NOMO-1 treated with dmso at 0.1 percent for 144 hours (cell line): ENCODE results near the gene FBXL16.
A peak's percentile ranks its signal among the peaks of the same experiment; 100 is the strongest.

Source experiments
- DNase-seq: peaks from one replicate; lab custom pipeline; 2025; ENCODE audit not compliant: unreplicated experiment; lab: John Stamatoyannopoulos, UW

Gene FBXL16

GRCh38 chr16:678858-679813 is 26.5 kb downstream of the FBXL16 start:
- DNase-seq: no peak

GRCh38 chr16:678209-678857 is 27.3 kb downstream of the FBXL16 start:
- no peak for DNase-seq

GRCh38 chr16:677316-678190 is 28.0 kb downstream of the FBXL16 start:
- DNase-seq: no peak

- no peak for DNase-seq
Observed at GRCh38 chr16:676913-677312, 28.7 kb downstream of the FBXL16 start.

GRCh38 chr16:676565-676902 is 29.1 kb downstream of the FBXL16 start:
- no peak for DNase-seq

DNA sequence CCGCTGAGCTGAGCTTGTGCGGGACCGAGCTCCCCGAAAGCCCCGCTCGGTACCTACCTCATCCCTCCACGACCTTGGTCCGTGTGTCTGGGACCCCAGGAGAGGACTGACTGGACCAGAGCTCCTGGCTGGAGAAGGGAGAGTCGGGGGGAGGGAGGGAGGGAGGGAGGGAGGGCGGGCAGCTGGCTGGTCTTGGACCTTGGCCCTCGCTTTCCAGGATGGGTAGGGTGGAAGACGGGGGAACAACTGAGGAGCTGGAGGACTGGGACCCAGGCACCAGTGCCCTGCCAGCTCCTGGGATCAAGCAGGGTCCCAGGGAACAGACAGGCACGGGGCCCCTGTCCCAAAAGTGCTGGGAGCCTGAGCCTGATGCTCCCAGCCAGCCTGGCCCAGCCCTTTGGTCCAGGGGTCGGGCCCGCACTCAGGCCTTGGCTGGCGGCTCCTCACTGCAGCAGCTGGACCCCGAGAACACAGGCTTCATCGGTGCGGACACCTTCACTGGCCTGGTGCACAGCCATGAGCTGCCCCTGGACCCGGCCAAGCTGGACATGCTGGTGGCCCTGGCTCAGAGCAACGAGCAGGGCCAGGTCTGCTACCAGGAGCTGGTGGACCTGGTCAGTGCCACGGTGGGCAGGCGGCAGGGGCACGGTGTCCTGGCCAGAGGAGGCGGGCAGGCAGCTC is 29.6 kb downstream of the FBXL16 start:
- DNase-seq: no peak

GRCh38 chr16:674968-675883 is 30.4 kb downstream of the FBXL16 start, which contains the start of gene RHBDL1:
Gene RHBDL1, plus strand, starts transcription at chr16:675671. Its CDS starts 120 bp downstream, at chr16:675791.
- peak; percentile 13 for DNase-seq

GRCh38 chr16:674214-674881 is 31.3 kb downstream of the FBXL16 start:
- no peak for DNase-seq

DNA sequence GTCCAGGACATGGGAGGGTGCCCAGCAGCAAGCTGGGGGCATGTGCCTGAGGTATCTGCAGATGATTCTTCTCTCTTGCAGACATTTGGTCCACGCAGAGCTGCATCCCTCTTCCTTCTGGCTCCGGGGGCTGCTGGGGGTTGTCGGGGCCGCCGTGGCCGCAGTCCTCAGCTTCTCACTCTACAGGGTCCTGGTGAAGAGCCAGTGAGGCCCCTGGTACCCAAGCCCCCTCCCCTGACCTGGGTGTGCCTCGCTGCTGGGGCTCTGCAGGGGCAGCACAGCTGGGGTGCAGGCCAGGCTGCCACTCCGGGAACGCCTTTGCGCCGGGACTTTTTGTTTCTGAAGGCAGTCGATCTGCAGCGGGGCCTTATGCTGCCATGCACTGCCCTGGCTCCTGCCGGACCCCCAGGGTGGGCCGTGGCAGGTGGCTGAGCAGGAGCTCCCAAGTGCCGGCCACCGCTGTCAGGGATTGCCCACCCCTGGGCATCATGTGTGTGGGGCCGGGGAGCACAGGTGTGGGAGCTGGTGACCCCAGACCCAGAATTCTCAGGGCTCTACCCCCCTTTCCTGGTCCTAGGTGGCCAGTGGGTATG is 32.1 kb downstream of the FBXL16 start:
- DNase-seq: no peak

- no peak for DNase-seq
Observed at GRCh38 chr16:672851-673250, 32.8 kb downstream of the FBXL16 start.

DNA sequence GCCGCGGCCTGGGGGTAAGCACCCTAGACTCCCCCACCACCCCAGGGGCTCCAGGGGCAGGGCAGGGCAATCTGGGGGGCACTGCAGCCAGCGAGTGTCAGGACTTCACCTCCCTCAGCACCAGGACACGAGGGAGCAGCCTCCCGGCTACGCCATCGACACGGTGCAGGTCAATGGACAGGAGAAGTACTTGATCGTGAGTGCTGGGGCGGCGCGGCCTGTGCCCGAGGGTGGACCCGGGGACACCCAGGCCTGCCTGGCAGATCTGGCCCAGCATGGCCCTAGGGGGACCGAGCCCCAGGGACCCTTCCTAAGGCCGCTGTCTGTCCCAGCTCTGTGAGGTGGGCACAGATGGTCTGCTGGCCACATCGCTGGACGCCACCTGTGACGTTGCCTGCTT is 33.2 kb downstream of the FBXL16 start:
- no peak for DNase-seq

GRCh38 chr16:671353-672131 is 34.1 kb downstream of the FBXL16 start:
- no peak for DNase-seq

DNA sequence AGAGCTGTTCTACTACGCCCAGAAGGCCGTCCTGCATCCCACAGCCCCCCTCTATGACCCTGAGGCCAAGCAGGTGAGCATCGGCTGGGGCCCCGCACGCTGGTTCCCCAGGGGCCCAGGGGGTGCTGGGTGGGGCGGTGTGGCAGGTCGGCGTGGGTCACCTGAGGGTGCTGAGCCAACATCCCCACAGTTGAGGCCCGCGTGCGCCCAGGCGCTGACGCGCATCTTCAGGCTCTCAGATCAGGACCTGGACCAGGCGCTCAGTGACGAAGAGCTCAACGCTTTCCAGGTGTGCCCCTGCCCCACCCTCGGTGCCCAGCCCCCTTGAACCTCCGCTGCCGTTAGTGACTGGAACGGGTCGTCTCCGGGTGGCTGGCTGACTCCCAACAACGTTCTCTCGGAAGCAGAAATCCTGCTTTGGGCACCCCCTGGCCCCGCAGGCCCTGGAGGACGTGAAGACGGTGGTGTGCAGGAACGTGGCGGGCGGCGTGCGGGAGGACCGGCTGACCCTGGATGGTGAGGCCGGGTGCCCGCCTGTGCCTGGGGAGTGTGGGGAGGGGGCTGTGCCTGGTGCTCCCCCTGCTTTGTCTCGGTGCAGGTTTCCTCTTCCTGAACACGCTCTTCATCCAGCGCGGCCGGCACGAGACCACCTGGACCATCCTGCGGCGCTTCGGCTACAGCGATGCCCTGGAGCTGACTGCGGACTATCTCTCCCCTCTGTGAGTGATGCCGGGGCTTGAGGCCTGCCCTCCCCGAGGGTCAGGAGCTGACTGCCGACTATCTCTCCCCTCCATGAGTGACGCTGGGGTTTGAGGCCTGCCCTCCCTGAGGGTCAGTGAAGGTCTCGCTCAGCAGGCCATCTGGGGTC is 34.9 kb downstream of the FBXL16 start:
- no peak for DNase-seq

DNA sequence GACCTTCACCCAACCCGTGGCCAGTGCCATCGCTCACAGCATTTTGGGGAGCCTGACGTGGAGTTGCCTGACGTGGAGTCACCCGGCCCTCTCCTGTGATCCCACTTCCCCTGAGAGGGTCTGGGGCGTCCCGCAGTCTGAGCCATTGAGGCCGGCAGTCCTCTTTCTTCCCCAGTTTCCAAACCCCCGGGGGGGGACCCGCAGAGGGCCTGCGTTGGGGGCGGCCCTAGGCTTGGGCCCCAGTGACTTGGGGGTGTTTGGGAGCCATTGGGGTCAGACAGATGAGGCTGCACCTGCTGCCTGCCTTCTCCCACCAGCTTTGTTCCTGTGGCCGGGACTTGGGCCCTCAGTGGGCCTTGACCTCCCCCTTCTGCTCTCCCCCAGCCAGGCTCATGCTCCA is 35.9 kb downstream of the FBXL16 start:
- DNase-seq: no peak

DNA sequence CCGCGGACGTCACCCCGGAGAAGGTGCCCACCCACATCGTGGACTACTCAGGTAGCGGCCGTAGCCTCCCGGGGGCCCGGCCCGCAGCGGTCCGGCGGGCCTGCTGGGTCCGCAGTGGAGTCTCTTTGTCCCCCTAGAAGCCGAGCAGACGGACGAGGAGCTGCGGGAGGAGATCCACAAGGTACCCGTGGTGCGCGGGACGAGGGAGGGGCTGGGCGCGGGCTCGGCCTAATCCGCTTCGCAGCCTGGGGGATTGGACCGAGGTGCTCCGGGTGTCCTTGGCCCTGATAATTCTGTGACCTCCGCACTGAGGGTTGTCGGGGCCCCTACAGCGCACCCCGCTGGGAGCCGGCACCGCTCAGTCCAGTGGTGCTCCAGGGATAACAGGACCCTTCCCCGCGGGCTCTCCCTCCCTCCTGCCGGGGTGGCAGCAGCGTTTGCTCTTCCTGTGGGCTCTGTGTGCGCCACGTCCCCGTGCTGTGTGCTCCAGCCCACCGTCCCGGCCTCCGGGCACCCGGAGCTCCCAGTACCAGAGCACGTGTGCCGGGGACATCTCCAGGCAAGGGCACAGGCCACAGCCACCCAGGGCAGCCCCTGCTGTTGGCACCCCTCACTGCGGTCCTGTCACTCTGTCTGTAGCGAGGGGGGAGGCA is 37.0 kb downstream of the FBXL16 start:
- DNase-seq: no peak

DNA sequence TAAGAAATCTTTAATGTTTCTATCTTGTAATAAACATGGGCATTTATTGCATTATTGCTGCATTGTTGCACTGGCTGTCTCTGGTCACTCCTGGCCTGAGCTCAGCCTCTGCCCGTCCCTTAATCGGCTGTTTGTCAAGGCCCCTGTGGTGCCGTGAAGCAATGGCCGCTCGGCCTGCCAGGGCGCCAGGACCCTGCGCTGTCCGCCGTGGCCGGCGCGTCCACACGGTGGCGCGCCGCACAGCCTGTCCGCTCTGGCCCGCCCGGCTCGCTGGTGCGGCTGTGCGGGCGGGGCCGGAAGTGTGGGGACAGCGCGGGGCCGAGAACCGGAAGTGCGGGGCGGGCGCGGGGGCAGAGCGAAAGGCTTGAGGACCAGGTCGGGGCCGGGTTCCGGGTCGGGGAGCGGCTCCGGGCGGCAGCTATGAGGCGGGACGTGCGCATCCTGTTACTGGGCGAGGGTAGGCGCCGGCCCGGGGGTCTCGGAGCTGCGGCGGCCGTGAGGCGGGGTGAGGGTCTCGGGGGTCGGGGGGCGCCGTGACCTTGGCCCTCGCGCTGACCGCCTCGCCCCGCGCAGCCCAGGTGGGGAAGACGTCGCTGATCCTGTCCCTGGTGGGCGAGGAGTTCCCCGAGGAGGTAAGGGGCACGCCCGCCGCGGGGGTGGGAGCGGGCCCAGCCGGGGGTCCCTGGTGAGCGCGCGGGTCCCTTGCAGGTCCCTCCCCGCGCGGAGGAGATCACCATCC is 37.7 kb downstream of the FBXL16 start, which contains the start of gene RHOT2:
Gene RHOT2 (plus strand): TSS at position 353 of the 739 bp plus-strand sequence. CDS start 68 bp downstream, at position 421.
- DNase-seq: peak; percentile 88
